SKM-1 treated with dmso at 0.1 percent for 144 hours (cell line): ENCODE data around the gene CACNG8.
"Not testable (repeated sequence)": the region's sequence is repeated elsewhere in the genome, so short reads cannot be mapped to it uniquely, and the experiment has no call there.

Experiments
- DNase-seq: peaks from one replicate; lab custom pipeline; 2025; ENCODE audit not compliant: unreplicated experiment; lab: John Stamatoyannopoulos, UW

Gene CACNG8

GRCh38 chr19:53962887-53963431, at the start of gene CACNG8:
CACNG8 (plus strand) TSS chr19:53962937.
- no peak for DNase-seq

- DNase-seq: no peak
These were observed 47.7 kb upstream of the CACNG8 start for GRCh38 chr19:53915000-53915399.

GRCh38 chr19:53916004-53916403, 46.7 kb upstream of the CACNG8 start:
- no peak for DNase-seq

GRCh38 chr19:53917356-53917755, 45.4 kb upstream of the CACNG8 start:
- DNase-seq: no peak

- no peak for DNase-seq
These were observed 35.0 kb upstream of the CACNG8 start for GRCh38 chr19:53927739-53928138.

- no peak for DNase-seq
These were observed 26.7 kb upstream of the CACNG8 start for GRCh38 chr19:53936029-53936428.

GRCh38 chr19:53942001-53942786, 20.5 kb upstream of the CACNG8 start:
- DNase-seq: no peak

- no peak for DNase-seq
These were observed 18.3 kb upstream of the CACNG8 start for GRCh38 chr19:53944416-53944815.

GRCh38 chr19:53944933-53945332, 17.8 kb upstream of the CACNG8 start:
- no peak for DNase-seq

- DNase-seq: no peak
These were observed 17.3 kb upstream of the CACNG8 start for GRCh38 chr19:53945441-53945840.

- no peak for DNase-seq
These were observed 16.7 kb upstream of the CACNG8 start for GRCh38 chr19:53945998-53946397.

GRCh38 chr19:53947624-53948023, 15.1 kb upstream of the CACNG8 start:
- no peak for DNase-seq

GRCh38 chr19:53948611-53949010, 14.1 kb upstream of the CACNG8 start:
- not testable (repeated sequence) for DNase-seq

GRCh38 chr19:53951436-53951835, 11.3 kb upstream of the CACNG8 start:
- DNase-seq: no peak

GRCh38 chr19:53951947-53952346, 10.8 kb upstream of the CACNG8 start:
- no peak for DNase-seq

GRCh38 chr19:53953383-53953782, 9.4 kb upstream of the CACNG8 start:
- DNase-seq: no peak

GRCh38 chr19:53957448-53958167, 5.1 kb upstream of the CACNG8 start:
- no peak for DNase-seq

GRCh38 chr19:53958168-53958571, 4.6 kb upstream of the CACNG8 start:
- DNase-seq: no peak

GRCh38 chr19:53958823-53959757, 3.6 kb upstream of the CACNG8 start:
- DNase-seq: no peak

GRCh38 chr19:53960187-53960586, 2.5 kb upstream of the CACNG8 start:
- no peak for DNase-seq

- DNase-seq: no peak
These were observed 1.9 kb upstream of the CACNG8 start for GRCh38 chr19:53960886-53961285.
